ENCODE measurements around the gene TDRD3. TPM values are rescaled to one million over a fixed set of nuclear protein-coding genes. Genes with fewer than 3 reads are reported as not detected.

Gene TDRD3
- total RNA-seq, 1 donor from 2014 or later, result 46.6 TPM

DNA sequence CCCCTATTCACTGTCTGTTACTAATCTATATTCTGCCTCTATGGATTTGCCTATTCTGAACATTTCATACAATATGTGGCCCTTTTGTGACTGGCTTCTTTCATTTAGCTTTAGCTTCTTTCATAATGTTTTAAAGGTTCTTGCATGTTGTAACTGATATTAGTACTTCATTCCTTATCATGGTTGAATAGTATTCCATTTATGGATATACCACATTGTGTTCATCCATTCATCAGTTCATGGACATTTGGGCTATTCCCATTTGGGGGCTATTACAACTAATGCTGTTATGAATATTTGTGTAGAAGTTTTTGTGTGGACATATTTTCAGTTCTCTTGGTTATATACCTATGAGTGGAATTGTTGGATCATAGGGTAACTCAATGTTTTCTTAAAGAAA is 44.4 kb upstream of the TDRD3 start:
- TF ChIP-seq, protein P1, sequence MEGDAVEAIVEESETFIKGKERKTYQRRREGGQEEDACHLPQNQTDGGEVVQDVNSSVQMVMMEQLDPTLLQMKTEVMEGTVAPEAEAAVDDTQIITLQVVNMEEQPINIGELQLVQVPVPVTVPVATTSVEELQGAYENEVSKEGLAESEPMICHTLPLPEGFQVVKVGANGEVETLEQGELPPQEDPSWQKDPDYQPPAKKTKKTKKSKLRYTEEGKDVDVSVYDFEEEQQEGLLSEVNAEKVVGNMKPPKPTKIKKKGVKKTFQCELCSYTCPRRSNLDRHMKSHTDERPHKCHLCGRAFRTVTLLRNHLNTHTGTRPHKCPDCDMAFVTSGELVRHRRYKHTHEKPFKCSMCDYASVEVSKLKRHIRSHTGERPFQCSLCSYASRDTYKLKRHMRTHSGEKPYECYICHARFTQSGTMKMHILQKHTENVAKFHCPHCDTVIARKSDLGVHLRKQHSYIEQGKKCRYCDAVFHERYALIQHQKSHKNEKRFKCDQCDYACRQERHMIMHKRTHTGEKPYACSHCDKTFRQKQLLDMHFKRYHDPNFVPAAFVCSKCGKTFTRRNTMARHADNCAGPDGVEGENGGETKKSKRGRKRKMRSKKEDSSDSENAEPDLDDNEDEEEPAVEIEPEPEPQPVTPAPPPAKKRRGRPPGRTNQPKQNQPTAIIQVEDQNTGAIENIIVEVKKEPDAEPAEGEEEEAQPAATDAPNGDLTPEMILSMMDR (IDR thresholded peaks at IDR 0.05; ENCODE audit: borderline replicate concordance), result no peak
- Histone ChIP-seq H3K9me3 (replicated peaks) (peaks cover 12% of the 10 kb centered on the region), H3K27me3 (ENCODE audit: low read depth) (peaks cover 4% of the 10 kb centered on the region), H3K27ac (replicated peaks) (no peak overlapping the region), H3K36me3 (no peaks in the 10 kb centered on the region), H3K4me1 (no peaks in the 10 kb centered on the region), H3K4me3 (no peak overlapping the region)
- DNase-seq, result no peak
- intact Hi-C loops (cut with micrococcal nuclease), result no loop called here

DNA sequence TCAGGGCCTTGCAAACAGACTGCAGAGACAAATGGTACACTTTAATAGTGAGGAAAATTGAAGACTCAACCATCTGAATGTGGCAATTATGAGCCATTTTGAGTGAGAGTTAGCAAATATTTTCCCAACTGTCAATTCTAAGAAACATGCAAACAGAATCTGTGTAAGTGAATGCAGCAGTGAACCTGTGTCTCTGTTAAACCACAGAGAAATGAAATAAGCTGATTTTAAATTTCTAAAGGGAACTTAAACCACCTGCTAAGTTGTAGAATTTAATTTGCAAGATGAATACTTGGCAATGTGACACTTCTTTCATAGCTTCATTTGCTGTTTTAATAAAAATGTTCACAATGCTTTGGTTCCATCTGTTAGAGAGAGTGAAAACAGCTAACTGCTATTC is 42.0 kb upstream of the TDRD3 start:
- DNase-seq, result no peak
- TF ChIP-seq, protein P1 (IDR thresholded peaks at IDR 0.05; ENCODE audit: borderline replicate concordance), result no peak
- H3K27ac ChIP-seq (replicated peaks), result no peak overlapping the region
- no peaks in the 10 kb centered on the region for H3K36me3 ChIP-seq
- peaks cover 12% of the 10 kb centered on the region for H3K9me3 ChIP-seq (replicated peaks)
- intact Hi-C loops (cut with micrococcal nuclease), result no loop called here
- H3K4me1 ChIP-seq, result no peaks in the 10 kb centered on the region
- H3K4me3 ChIP-seq, result no peak overlapping the region
- no peaks in the 10 kb centered on the region for H3K27me3 ChIP-seq (ENCODE audit: low read depth)

DNA sequence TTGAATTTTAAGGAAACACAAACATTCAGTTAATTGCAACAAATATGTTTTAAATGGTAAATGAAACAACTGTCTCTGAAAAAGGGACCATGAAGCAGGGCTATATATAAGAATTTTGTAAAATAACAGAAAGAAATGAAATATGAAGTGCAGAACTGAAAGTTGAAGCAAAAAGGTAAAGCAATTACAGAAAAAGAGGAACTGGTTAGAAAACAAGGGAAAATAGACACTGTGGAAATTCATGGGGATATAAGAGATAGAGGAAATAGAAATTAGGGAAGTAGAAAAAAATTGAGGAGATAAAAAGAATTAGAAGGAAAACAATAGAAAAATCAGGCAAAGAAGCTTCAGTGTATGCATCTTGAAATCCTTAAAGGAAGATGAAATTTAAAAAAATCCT is 40.0 kb upstream of the TDRD3 start:
- intact Hi-C loops (cut with micrococcal nuclease), result no loop called here
- TF ChIP-seq, protein P1 (IDR thresholded peaks at IDR 0.05; ENCODE audit: borderline replicate concordance), result no peak
- H3K4me1 ChIP-seq, result no peaks in the 10 kb centered on the region
- peaks cover 12% of the 10 kb centered on the region for H3K9me3 ChIP-seq (replicated peaks)
- no peaks in the 10 kb centered on the region for H3K36me3 ChIP-seq
- no peaks in the 10 kb centered on the region for H3K27me3 ChIP-seq (ENCODE audit: low read depth)
- no peak overlapping the region for H3K4me3 ChIP-seq
- DNase-seq, result no peak
- H3K27ac ChIP-seq (replicated peaks), result no peak overlapping the region

DNA sequence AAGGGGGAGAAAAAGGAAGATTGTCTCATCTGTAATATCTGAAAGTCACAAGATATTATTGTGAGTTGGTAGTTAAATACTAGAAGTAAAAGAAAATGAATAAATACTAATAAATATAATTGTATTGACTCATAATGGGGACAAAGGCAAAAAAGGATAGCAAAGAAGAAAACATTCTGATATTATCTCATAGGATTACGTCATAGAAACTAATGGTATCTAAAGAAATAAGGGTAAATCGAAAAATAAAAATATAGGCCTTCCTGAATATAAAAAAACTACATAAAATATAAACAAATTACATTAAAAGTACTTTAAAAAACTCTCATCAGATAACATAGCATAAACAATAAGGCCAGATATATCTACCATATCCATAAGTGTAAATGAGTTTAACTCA is 38.6 kb upstream of the TDRD3 start:
- Histone ChIP-seq H3K27me3 (ENCODE audit: low read depth) (no peaks in the 10 kb centered on the region), H3K4me3 (no peak overlapping the region), H3K9me3 (replicated peaks) (no peaks in the 10 kb centered on the region), H3K36me3 (no peaks in the 10 kb centered on the region), H3K4me1 (no peaks in the 10 kb centered on the region), H3K27ac (replicated peaks) (no peak overlapping the region)
- DNase-seq, result no peak
- TF ChIP-seq, protein P1 (IDR thresholded peaks at IDR 0.05; ENCODE audit: borderline replicate concordance), result no peak
- intact Hi-C loops (cut with micrococcal nuclease), result no loop called here

DNA sequence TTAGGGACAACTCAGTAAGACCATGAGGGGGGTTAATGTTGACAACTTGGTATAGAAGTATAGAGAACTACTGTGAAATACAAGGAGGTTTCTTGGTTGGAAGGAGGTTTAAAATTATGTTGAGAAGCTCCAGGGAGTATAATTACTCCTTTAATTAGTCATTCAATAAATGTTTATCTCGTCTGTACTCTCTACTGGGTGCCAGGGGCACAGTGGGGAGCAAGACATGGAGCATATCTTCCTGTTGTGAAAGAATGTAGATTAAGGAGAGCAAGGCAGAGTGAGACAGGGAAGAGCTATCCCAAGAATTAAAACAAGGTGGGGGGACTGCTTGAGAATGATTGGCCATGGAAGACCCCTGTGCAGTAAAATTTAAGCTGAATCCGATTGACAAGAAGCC is 33.7 kb upstream of the TDRD3 start:
- TF ChIP-seq, protein P1 (IDR thresholded peaks at IDR 0.05; ENCODE audit: borderline replicate concordance), result no peak
- no peaks in the 10 kb centered on the region for H3K36me3 ChIP-seq
- no peaks in the 10 kb centered on the region for H3K4me1 ChIP-seq
- no peaks in the 10 kb centered on the region for H3K9me3 ChIP-seq (replicated peaks)
- H3K27me3 ChIP-seq (ENCODE audit: low read depth), result no peaks in the 10 kb centered on the region
- no peak overlapping the region for H3K27ac ChIP-seq (replicated peaks)
- no peak overlapping the region for H3K4me3 ChIP-seq
- DNase-seq, result no peak
- intact Hi-C loops (cut with micrococcal nuclease), result no loop called here

DNA sequence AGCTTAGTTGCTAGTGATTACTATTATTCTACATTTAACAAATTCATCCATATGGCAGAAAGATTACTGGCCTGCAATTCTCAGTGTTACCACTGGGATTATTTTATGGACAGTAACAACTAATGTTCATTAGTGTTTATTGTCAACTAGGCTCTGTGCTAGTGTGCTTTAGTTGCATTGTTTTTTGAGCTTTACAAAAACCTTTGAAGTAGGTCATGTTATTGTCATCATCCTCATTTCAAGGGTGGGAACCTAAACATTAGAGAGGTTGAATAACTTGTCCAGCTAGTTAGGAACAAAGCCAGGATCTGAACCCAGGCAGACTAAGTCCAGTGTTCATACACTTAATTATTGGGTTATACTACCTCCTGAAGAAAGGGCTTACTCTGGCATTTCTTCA is 27.8 kb upstream of the TDRD3 start:
- Histone ChIP-seq H3K9me3 (replicated peaks) (no peaks in the 10 kb centered on the region), H3K27ac (replicated peaks) (no peak overlapping the region), H3K36me3 (no peaks in the 10 kb centered on the region), H3K4me3 (no peak overlapping the region), H3K27me3 (ENCODE audit: low read depth) (no peaks in the 10 kb centered on the region), H3K4me1 (no peaks in the 10 kb centered on the region)
- TF ChIP-seq, protein P1 (IDR thresholded peaks at IDR 0.05; ENCODE audit: borderline replicate concordance), result peak; percentile 38
- intact Hi-C loops (cut with micrococcal nuclease), result no loop called here
- DNase-seq, result no peak
